ENCODE measurements around the gene SKAP2. TPM values are rescaled to one million over a fixed set of nuclear protein-coding genes. Genes with fewer than 3 reads are reported as not detected.

SKAP2 gene
- 10 to 100 TPM; 17.6 to 29.0 TPM for total RNA-seq
- polyA plus RNA-seq (ENCODE audit: insufficient read length in 2 of 2): 10 to 100 TPM; 47.4 to 70.4 TPM
- long read RNA-seq, donor 1, transcript SKAP2-201 (13 exons, 3,998 nt): major isoform, 14 of 28 reads
- long read RNA-seq, donor 1, partial matches to known transcripts: 14 of 28 reads
- long read RNA-seq, donor 1, other reads (novel, unspliced or antisense): 0 of 28 reads
- long read RNA-seq, donor 2, partial matches to known transcripts: 8 of 12 reads
- long read RNA-seq, donor 2, other reads (novel, unspliced or antisense): 0 of 12 reads
- long read RNA-seq, donor 3, partial matches to known transcripts: 0 of 4 reads
- long read RNA-seq, donor 3, other reads (novel, unspliced or antisense): 0 of 4 reads
- long read RNA-seq, donor 4, partial matches to known transcripts: 5 of 9 reads
- long read RNA-seq, donor 4, other reads (novel, unspliced or antisense): 0 of 9 reads

DNA sequence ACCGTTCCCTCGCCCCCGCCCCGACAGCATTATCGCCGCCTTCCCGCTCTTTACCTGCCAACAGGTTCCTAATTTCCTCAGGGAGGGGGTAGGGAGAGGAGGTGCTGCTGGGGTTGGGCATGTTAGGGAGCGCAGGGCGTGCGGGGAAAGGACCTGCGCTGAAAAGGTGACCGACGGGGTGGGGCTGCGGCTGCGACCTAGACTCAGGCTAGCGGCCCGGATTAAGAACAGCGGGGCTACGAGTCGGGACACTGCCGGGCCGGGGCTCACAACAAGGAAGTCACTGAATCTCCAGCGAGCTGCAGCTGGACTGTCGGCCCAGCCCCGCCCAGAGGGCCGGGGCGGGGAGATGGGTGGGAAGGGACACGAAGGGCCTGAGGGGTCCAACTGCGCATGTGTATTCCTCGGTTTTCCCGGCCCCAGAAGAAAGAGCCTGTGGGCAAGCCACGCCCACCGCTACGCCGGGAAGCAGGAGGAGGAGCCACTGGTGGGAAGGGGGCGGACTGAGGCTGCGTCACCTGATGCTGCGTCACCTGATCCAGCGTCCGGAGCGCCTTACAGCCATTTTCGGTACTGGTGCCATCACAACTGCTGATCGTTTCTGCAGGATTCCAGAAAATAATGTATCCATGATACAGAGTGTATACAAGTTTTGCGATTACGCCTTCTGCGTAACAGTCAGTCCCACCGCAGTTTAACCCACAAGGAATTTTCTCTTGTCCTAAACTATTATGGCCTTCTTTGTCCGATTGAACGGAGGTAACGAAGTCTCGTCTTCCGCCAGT is at the start of gene SKAP2:
TSS of gene SKAP2 (minus strand) at position 282 of the 785 bp plus-strand sequence. CDS start at position 121, 161 bp downstream.
- Histone ChIP-seq H3K4me1 (ENCODE audit: control insufficient read depth, insufficient read depth, low read length) (no peaks in the 10 kb centered on the region), H3K27ac (ENCODE audit: low read depth, low read length) (peak within 1 kb of the TSS; percentile 90), H3K27me3 (ENCODE audit: control insufficient read depth, insufficient read depth, low read length) (no peaks in the 10 kb centered on the region), H3K36me3 (ENCODE audit: control insufficient read depth, insufficient read depth, low read length) (no peaks in the 10 kb centered on the region), H3K4me3 (ENCODE audit: low read depth, low read length) (peak within 1 kb of the TSS; percentile 79), H3K9me3 (ENCODE audit: control insufficient read depth, insufficient read depth, low read length) (no peaks in the 10 kb centered on the region)
- DNase-seq (ENCODE audit: low read depth in 4 of 6, low spot score in 6 of 6): peak; percentile 94 to 100 (median 99)
- WGBS (ENCODE audit: insufficient coverage): 0% methylated on average over 45 of the region's 52 CpGs

DNA sequence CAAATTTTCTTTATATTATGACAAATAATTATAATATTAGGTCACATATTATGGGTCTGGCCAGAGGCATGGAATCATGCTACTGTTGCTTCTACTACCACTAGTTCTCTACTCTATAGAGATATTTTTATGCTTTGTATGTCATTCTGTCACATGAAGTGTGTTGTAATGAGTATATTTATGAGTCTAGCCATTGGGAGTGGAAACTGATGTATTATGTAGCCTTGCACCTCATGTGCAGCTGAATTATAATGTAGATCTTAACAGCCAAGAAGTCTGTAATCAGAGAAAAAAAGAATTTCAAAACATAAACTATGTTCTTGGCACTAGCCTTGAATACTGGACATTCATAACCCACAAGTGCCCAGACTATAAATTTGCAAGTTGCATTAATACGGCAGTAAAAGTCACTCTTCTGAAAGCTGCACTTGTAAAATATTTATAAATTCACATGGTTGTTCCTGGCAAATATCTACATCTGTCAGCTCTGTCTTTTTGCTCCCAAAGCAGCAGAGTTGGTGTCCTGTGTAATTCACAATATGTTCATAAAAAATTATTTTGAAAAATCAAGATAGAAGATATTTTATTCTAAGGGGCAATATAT is 48.6 kb upstream of the SKAP2 start:
- H3K9me3 ChIP-seq (ENCODE audit: control insufficient read depth, insufficient read depth, low read length): no peaks in the 10 kb centered on the region
- H3K27ac ChIP-seq (ENCODE audit: low read depth, low read length): no peak overlapping the region
- H3K36me3 ChIP-seq (ENCODE audit: control insufficient read depth, insufficient read depth, low read length): no peaks in the 10 kb centered on the region
- no peak overlapping the region for H3K4me3 ChIP-seq (ENCODE audit: low read depth, low read length)
- peak in 1 of 6 donors; percentile 29 for DNase-seq (ENCODE audit: low read depth in 4 of 6, low spot score in 6 of 6)
- no peaks in the 10 kb centered on the region for H3K27me3 ChIP-seq (ENCODE audit: control insufficient read depth, insufficient read depth, low read length)
- WGBS (ENCODE audit: insufficient coverage): no CpG with 5 or more reads among the region's 1 CpG
- no peaks in the 10 kb centered on the region for H3K4me1 ChIP-seq (ENCODE audit: control insufficient read depth, insufficient read depth, low read length)

GRCh38 chr7:26912338-26912737 is 47.9 kb upstream of the SKAP2 start:
- H3K9me3 ChIP-seq (ENCODE audit: control insufficient read depth, insufficient read depth, low read length): no peaks in the 10 kb centered on the region
- H3K27ac ChIP-seq (ENCODE audit: low read depth, low read length): no peak overlapping the region
- no peaks in the 10 kb centered on the region for H3K36me3 ChIP-seq (ENCODE audit: control insufficient read depth, insufficient read depth, low read length)
- no peak for DNase-seq (ENCODE audit: low read depth in 4 of 6, low spot score in 6 of 6)
- H3K4me3 ChIP-seq (ENCODE audit: low read depth, low read length): no peak overlapping the region
- no peaks in the 10 kb centered on the region for H3K4me1 ChIP-seq (ENCODE audit: control insufficient read depth, insufficient read depth, low read length)
- no peaks in the 10 kb centered on the region for H3K27me3 ChIP-seq (ENCODE audit: control insufficient read depth, insufficient read depth, low read length)

- Histone ChIP-seq H3K9me3 (ENCODE audit: control insufficient read depth, insufficient read depth, low read length) (no peaks in the 10 kb centered on the region), H3K4me3 (ENCODE audit: low read depth, low read length) (no peak overlapping the region), H3K4me1 (ENCODE audit: control insufficient read depth, insufficient read depth, low read length) (no peaks in the 10 kb centered on the region), H3K27ac (ENCODE audit: low read depth, low read length) (no peak overlapping the region), H3K27me3 (ENCODE audit: control insufficient read depth, insufficient read depth, low read length) (no peaks in the 10 kb centered on the region), H3K36me3 (ENCODE audit: control insufficient read depth, insufficient read depth, low read length) (no peaks in the 10 kb centered on the region)
- WGBS (ENCODE audit: insufficient coverage): 93% methylated on average over 3 of the region's 4 CpGs
- DNase-seq (ENCODE audit: low read depth in 4 of 6, low spot score in 6 of 6): no peak
Observed at GRCh38 chr7:26910221-26910620, 45.8 kb upstream of the SKAP2 start.

DNA sequence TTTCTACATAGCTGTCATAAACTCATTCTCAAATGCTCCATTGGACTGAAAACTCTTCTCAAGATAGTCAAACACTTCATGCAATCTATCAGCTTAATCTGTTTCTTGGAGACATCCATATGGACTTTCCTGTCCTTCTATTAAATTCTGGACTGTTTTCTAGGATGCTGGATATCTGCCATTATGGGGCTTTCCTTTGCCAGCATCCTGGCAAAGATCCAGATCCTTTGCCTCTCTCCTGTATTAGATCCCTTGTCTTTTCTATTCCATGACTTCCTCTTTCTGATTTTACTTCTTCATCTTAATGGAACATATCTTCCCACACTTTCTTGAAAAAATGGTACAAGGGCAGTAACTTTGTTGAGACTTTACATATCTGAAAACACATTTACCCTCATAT is 35.9 kb upstream of the SKAP2 start:
- Histone ChIP-seq H3K4me3 (ENCODE audit: low read depth, low read length) (no peak overlapping the region), H3K27ac (ENCODE audit: low read depth, low read length) (no peak overlapping the region), H3K27me3 (ENCODE audit: control insufficient read depth, insufficient read depth, low read length) (no peaks in the 10 kb centered on the region), H3K36me3 (ENCODE audit: control insufficient read depth, insufficient read depth, low read length) (no peaks in the 10 kb centered on the region), H3K9me3 (ENCODE audit: control insufficient read depth, insufficient read depth, low read length) (no peaks in the 10 kb centered on the region), H3K4me1 (ENCODE audit: control insufficient read depth, insufficient read depth, low read length) (no peaks in the 10 kb centered on the region)
- peak in 3 of 6 donors; percentile 11 to 69 (median 64) for DNase-seq (ENCODE audit: low read depth in 4 of 6, low spot score in 6 of 6)

DNA sequence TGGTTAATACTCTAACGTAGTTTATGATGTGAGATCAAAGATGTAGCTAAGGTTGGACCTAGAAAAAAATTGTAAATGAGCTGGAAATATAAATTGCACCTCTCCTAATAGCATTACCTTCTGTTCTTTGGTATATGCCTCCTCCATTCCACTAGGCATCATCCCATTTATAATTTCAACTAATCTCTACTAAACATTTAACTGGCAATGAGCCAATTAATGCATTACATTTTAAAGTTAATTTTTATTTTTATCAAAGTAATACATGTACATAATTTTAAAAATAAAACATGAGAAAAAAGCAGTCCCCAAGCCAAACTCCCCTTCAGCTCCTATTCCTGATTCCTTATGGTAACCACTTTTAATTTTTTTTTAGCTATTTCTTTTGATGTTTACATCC is 35.1 kb upstream of the SKAP2 start:
- Histone ChIP-seq H3K27me3 (ENCODE audit: control insufficient read depth, insufficient read depth, low read length) (no peaks in the 10 kb centered on the region), H3K9me3 (ENCODE audit: control insufficient read depth, insufficient read depth, low read length) (no peaks in the 10 kb centered on the region), H3K36me3 (ENCODE audit: control insufficient read depth, insufficient read depth, low read length) (no peaks in the 10 kb centered on the region), H3K4me3 (ENCODE audit: low read depth, low read length) (no peak overlapping the region), H3K27ac (ENCODE audit: low read depth, low read length) (no peak overlapping the region), H3K4me1 (ENCODE audit: control insufficient read depth, insufficient read depth, low read length) (no peaks in the 10 kb centered on the region)
- DNase-seq (ENCODE audit: low read depth in 4 of 6, low spot score in 6 of 6): no peak
- no CpG with 5 or more reads among the region's 1 CpG for WGBS (ENCODE audit: insufficient coverage)

DNA sequence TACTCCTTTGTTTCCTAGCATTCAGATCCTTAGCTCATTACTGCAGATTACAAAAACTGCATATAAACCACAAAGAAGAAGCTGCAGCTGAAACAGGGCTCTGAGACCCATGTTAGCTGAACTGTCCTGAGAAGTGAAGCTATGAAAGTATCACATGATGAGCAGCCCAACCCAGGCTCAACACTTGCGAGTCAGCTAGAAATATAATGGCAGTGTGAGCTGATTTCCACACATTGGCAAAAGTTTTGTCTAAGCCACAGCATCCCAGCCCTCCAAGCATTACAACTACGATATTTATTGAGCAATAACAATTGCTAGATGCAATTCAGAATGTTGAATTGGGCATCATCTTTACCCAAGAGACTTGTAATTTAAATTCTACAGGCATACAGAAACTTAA is 34.5 kb upstream of the SKAP2 start:
- Histone ChIP-seq H3K4me3 (ENCODE audit: low read depth, low read length) (no peak overlapping the region), H3K9me3 (ENCODE audit: control insufficient read depth, insufficient read depth, low read length) (no peaks in the 10 kb centered on the region), H3K27me3 (ENCODE audit: control insufficient read depth, insufficient read depth, low read length) (no peaks in the 10 kb centered on the region), H3K27ac (ENCODE audit: low read depth, low read length) (no peak overlapping the region), H3K4me1 (ENCODE audit: control insufficient read depth, insufficient read depth, low read length) (no peaks in the 10 kb centered on the region), H3K36me3 (ENCODE audit: control insufficient read depth, insufficient read depth, low read length) (no peaks in the 10 kb centered on the region)
- WGBS (ENCODE audit: insufficient coverage): no CpG with 5 or more reads among the region's 2 CpGs
- DNase-seq (ENCODE audit: low read depth in 4 of 6, low spot score in 6 of 6): peak in 1 of 6 donors; percentile 49

DNA sequence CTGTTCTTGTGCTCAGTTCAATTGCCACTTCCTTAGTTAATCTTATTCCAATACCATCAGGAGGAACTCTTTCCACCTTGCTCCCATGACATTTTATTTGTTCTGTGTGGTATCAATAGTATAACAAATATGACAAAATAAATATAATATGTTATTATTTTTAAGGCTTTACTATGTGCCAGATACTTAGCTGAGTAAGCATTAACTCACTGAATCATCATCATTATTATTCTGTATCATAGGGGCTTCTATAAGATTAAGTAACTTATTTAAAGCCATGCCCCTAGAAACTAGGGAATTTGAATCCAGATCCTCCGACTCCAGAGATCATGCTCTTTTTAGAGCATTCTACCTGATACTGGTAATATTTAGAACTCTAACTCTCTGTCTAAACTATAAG is 33.5 kb upstream of the SKAP2 start:
- DNase-seq (ENCODE audit: low read depth in 4 of 6, low spot score in 6 of 6): no peak
- WGBS (ENCODE audit: insufficient coverage): no CpG with 5 or more reads among the region's 1 CpG
- Histone ChIP-seq H3K4me3 (ENCODE audit: low read depth, low read length) (no peak overlapping the region), H3K27ac (ENCODE audit: low read depth, low read length) (no peak overlapping the region), H3K9me3 (ENCODE audit: control insufficient read depth, insufficient read depth, low read length) (no peaks in the 10 kb centered on the region), H3K27me3 (ENCODE audit: control insufficient read depth, insufficient read depth, low read length) (no peaks in the 10 kb centered on the region), H3K4me1 (ENCODE audit: control insufficient read depth, insufficient read depth, low read length) (no peaks in the 10 kb centered on the region), H3K36me3 (ENCODE audit: control insufficient read depth, insufficient read depth, low read length) (no peaks in the 10 kb centered on the region)

- H3K36me3 ChIP-seq (ENCODE audit: control insufficient read depth, insufficient read depth, low read length): no peaks in the 10 kb centered on the region
- DNase-seq (ENCODE audit: low read depth in 4 of 6, low spot score in 6 of 6): no peak
- H3K27ac ChIP-seq (ENCODE audit: low read depth, low read length): no peak overlapping the region
- H3K4me1 ChIP-seq (ENCODE audit: control insufficient read depth, insufficient read depth, low read length): no peaks in the 10 kb centered on the region
- H3K4me3 ChIP-seq (ENCODE audit: low read depth, low read length): no peak overlapping the region
- no peaks in the 10 kb centered on the region for H3K9me3 ChIP-seq (ENCODE audit: control insufficient read depth, insufficient read depth, low read length)
- 100% methylated on average over 1 of the region's 3 CpGs for WGBS (ENCODE audit: insufficient coverage)
- H3K27me3 ChIP-seq (ENCODE audit: control insufficient read depth, insufficient read depth, low read length): no peaks in the 10 kb centered on the region
Observed at GRCh38 chr7:26891400-26892350, 27.3 kb upstream of the SKAP2 start.
